Measurements from ENCODE around the gene PHACTR1. TPM values are rescaled to one million over a fixed set of nuclear protein-coding genes. Genes with fewer than 3 reads are reported as not detected.

Gene PHACTR1
- polyA plus RNA-seq, 1 of the 3 experiments (the other 2 are of a cell fraction) = 0.12 TPM

DNA sequence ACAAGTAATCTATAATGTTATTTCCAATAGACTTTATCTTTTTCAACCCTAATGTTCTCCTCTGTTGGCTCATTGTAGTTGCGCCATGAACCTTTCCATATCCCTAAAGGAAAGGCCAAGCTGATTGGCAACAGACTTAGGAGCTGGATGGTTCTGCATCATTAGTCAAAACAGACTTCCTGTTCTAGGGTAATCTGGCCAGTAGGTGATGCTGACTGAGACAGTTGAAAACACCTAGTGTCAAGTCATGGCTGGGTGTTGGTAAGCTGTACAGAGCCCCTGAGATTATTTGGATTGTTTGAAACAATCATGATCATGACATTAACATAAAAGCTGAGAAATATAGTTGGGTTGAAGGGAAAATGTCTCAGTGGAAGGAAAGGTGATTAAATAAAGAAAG, 231.4 kb downstream of the PHACTR1 start:
- no peaks in the 10 kb centered on the region for H4K20me1 ChIP-seq (ENCODE audit: insufficient read depth)
- no peak for DNase-seq
- no peaks in the 10 kb centered on the region for H3F3A ChIP-seq (replicated peaks; ENCODE audit: insufficient read depth)
- POLR2A ChIA-PET = no interaction called here
- H3K4me2 ChIP-seq = no peak overlapping the region
- TF ChIP-seq YY1 (IDR thresholded peaks at IDR 0.05; ENCODE audit: low read depth) (no peak), TEAD4 (IDR thresholded peaks at IDR 0.05; ENCODE audit: borderline replicate concordance, insufficient read depth) (no peak), GATA2 (CRISPR knock-in tag; IDR thresholded peaks at IDR 0.05) (no peak), POLR2AphosphoS5 (IDR thresholded peaks at IDR 0.05; ENCODE audit: low read depth, low read length) (no peak), RCOR1 (IDR thresholded peaks at IDR 0.05; ENCODE audit: low read length) (no peak), SIN3A (IDR thresholded peaks at IDR 0.05; ENCODE audit: borderline replicate concordance, low read depth, low read length) (no peak), FOXM1 (IDR thresholded peaks at IDR 0.05; ENCODE audit: low read depth) (no peak), CHD2 (IDR thresholded peaks at IDR 0.05; ENCODE audit: low read length, partially characterized antibody) (no peak), JUND (IDR thresholded peaks at IDR 0.05) (no peak), MEF2A (IDR thresholded peaks at IDR 0.05; ENCODE audit: borderline replicate concordance, low read depth) (no peak), TAF1 (IDR thresholded peaks at IDR 0.05; ENCODE audit: borderline replicate concordance, low read depth, low read length) (no peak), EP300 (IDR thresholded peaks at IDR 0.05; ENCODE audit: borderline replicate concordance in 1 of 2, low read depth in 1 of 2, low read length in 1 of 2) (no peak), MXI1 (IDR thresholded peaks at IDR 0.05; ENCODE audit: low read depth, low read length) (no peak), NFIC (IDR thresholded peaks at IDR 0.05; ENCODE audit: borderline replicate concordance) (no peak), EZH2phosphoT487 (IDR thresholded peaks at IDR 0.05; ENCODE audit: borderline replicate concordance, low read depth) (no peak), RFX5 (IDR thresholded peaks at IDR 0.05; ENCODE audit: low read length) (no peak)
- TF ChIP-seq, protein P1, sequence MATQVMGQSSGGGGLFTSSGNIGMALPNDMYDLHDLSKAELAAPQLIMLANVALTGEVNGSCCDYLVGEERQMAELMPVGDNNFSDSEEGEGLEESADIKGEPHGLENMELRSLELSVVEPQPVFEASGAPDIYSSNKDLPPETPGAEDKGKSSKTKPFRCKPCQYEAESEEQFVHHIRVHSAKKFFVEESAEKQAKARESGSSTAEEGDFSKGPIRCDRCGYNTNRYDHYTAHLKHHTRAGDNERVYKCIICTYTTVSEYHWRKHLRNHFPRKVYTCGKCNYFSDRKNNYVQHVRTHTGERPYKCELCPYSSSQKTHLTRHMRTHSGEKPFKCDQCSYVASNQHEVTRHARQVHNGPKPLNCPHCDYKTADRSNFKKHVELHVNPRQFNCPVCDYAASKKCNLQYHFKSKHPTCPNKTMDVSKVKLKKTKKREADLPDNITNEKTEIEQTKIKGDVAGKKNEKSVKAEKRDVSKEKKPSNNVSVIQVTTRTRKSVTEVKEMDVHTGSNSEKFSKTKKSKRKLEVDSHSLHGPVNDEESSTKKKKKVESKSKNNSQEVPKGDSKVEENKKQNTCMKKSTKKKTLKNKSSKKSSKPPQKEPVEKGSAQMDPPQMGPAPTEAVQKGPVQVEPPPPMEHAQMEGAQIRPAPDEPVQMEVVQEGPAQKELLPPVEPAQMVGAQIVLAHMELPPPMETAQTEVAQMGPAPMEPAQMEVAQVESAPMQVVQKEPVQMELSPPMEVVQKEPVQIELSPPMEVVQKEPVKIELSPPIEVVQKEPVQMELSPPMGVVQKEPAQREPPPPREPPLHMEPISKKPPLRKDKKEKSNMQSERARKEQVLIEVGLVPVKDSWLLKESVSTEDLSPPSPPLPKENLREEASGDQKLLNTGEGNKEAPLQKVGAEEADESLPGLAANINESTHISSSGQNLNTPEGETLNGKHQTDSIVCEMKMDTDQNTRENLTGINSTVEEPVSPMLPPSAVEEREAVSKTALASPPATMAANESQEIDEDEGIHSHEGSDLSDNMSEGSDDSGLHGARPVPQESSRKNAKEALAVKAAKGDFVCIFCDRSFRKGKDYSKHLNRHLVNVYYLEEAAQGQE (IDR thresholded peaks at IDR 0.05; ENCODE audit: low read depth, low read length) = no peak
- TF ChIP-seq, protein P2, sequence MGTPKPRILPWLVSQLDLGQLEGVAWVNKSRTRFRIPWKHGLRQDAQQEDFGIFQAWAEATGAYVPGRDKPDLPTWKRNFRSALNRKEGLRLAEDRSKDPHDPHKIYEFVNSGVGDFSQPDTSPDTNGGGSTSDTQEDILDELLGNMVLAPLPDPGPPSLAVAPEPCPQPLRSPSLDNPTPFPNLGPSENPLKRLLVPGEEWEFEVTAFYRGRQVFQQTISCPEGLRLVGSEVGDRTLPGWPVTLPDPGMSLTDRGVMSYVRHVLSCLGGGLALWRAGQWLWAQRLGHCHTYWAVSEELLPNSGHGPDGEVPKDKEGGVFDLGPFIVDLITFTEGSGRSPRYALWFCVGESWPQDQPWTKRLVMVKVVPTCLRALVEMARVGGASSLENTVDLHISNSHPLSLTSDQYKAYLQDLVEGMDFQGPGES (IDR thresholded peaks at IDR 0.05; ENCODE audit: low read depth, low read length) = no peak
- TF ChIP-seq, protein P3, sequence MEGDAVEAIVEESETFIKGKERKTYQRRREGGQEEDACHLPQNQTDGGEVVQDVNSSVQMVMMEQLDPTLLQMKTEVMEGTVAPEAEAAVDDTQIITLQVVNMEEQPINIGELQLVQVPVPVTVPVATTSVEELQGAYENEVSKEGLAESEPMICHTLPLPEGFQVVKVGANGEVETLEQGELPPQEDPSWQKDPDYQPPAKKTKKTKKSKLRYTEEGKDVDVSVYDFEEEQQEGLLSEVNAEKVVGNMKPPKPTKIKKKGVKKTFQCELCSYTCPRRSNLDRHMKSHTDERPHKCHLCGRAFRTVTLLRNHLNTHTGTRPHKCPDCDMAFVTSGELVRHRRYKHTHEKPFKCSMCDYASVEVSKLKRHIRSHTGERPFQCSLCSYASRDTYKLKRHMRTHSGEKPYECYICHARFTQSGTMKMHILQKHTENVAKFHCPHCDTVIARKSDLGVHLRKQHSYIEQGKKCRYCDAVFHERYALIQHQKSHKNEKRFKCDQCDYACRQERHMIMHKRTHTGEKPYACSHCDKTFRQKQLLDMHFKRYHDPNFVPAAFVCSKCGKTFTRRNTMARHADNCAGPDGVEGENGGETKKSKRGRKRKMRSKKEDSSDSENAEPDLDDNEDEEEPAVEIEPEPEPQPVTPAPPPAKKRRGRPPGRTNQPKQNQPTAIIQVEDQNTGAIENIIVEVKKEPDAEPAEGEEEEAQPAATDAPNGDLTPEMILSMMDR (IDR thresholded peaks at IDR 0.05) = no peak
- TF ChIP-seq, protein P4, sequence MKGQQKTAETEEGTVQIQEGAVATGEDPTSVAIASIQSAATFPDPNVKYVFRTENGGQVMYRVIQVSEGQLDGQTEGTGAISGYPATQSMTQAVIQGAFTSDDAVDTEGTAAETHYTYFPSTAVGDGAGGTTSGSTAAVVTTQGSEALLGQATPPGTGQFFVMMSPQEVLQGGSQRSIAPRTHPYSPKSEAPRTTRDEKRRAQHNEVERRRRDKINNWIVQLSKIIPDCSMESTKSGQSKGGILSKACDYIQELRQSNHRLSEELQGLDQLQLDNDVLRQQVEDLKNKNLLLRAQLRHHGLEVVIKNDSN (IDR thresholded peaks at IDR 0.05; ENCODE audit: borderline replicate concordance, low read depth) = no peak
- H3K9me3 ChIP-seq = no peaks in the 10 kb centered on the region
- CTCF ChIA-PET = interaction anchor here (0.6 to 1.0 kb wide), 2 partner anchors 37 to 1016 kb away, joined by 3 to 4 read pairs; no protein-coding TSS in a partner anchor
- H3K27me3 ChIP-seq (ENCODE audit: insufficient read depth) = no peaks in the 10 kb centered on the region
- H3K27ac ChIP-seq (ENCODE audit: low read depth in 2 of 2, low read length in 1 of 2) = no peak overlapping the region
- peaks cover 0 to 6% of the 10 kb centered on the region in 2 experiments; a peak in 2 of 4 replicates for H3K4me1 ChIP-seq (ENCODE audit: control insufficient read depth in 1 of 2, insufficient read depth in 2 of 2, low read depth in 1 of 2, low read length in 1 of 2)
- no peaks in the 10 kb centered on the region for H3K36me3 ChIP-seq (replicated peaks in 1 of 2; ENCODE audit: control insufficient read depth in 1 of 2, insufficient read depth in 2 of 2, low read length in 1 of 2)
- H2AFZ ChIP-seq (ENCODE audit: low read depth) = no peak overlapping the region
- H3K79me2 ChIP-seq (ENCODE audit: insufficient read depth) = no peaks in the 10 kb centered on the region
- H3K9ac ChIP-seq = no peak overlapping the region
- H3K4me3 ChIP-seq (ENCODE audit: low read depth in 2 of 2, low read length in 1 of 2) = no peak overlapping the region
- WGBS (ENCODE audit: low lambda C conversion rate) = 79% methylated on average over 1 of the region's 1 CpG
- no peaks in the 10 kb centered on the region for H3K9me2 ChIP-seq

All from SK-N-SH (cell line).